Prostate gland (tissue), 2 donors: ENCODE data around the gene TMEM117.

ENCODE experiments used
- CTCF ChIP-seq, 4 experiments: fragments of 200-600 bp in 2 of 4; fragments of 450-650 bp in 2 of 4; sonication (generic) in 2 of 4; IDR thresholded peaks; 1 replicate in 3 of 4; 2 replicates in 1 of 4; pipeline ENCODE4 v1.5.1; 2016 to 2019; ENCODE audit warnings: antibody characterized with exemption in 4 of 4, mild to moderate bottlenecking in 2 of 4, moderate library complexity in 2 of 4
- POLR2A ChIP-seq: fragments of 450-650 bp; IDR thresholded peaks from one replicate; pipeline ENCODE4 v1.6.1; 2016; ENCODE audit warnings: antibody characterized with exemption, mild to moderate bottlenecking
- POLR2AphosphoS5 ChIP-seq: sonication (generic); formaldehyde crosslinking; IDR thresholded peaks from one replicate; pipeline ENCODE4 v1.6.1; 2017; ENCODE audit warnings: antibody characterized with exemption

GRCh38 chr12:44433659-44434058 lies 597.8 kb downstream of the TMEM117 start:
- no peak for TF ChIP-seq CTCF (IDR thresholded peaks at IDR 0.05)
- TF ChIP-seq POLR2AphosphoS5: no peak
- no peak for TF ChIP-seq POLR2A
